ENCODE measurements around the gene LRMDA.

LRMDA gene

GRCh38 chr10:75493464-75493863 is 62.0 kb downstream of the LRMDA start:
- peaks cover 7% of the 10 kb centered on the region for H3K27me3 Mint-ChIP-seq (ENCODE audit: low read depth, poor library complexity)
- H3K4me1 Mint-ChIP-seq: peaks cover 17% of the 10 kb centered on the region
- TF ChIP-seq CTCF (IDR thresholded peaks at IDR 0.05): no peak
- H3K9me3 Mint-ChIP-seq: peaks cover 11% of the 10 kb centered on the region
- no peak overlapping the region for H3K27ac Mint-ChIP-seq
- DNase-seq: no peak
- H3K4me3 Mint-ChIP-seq: no peak overlapping the region
- peaks cover 4% of the 10 kb centered on the region for H3K36me3 Mint-ChIP-seq (ENCODE audit: low read depth)

DNA sequence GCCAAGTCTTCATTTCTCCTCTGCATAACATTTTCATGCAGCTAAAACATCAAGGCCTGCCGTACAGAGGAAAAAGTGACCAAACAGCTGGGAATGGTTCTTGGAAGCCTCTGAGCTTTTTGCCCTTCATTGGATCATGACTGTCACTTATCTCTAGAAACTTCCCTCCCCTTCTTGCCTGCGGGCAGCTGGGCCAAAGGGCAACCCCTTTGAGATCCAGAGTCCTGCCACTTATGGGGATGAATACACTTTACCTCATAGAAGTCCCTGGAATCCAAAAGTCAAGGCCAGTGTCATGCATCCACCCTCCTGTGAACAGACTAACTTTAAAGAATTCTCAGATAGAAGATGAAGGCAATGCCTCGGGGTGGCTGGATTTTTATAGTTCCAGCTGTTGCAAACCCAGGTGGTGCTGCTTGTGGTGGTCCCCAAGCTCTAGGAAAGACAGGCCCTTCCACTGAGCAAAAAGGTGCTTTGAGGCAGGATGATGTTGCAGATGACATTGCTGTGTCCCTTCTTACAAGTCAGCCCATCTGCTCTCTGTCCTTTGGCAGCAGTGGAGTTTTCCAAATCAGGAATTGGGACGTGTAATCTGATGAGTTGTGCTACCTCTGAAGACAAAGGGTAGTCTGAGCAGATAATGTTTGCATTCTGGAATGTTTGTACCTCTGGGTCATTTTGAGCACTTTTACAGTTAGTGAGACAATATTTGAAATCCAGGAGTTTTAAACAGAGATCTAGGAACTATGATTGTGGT is 64.2 kb downstream of the LRMDA start:
- no peak overlapping the region for H3K27ac Mint-ChIP-seq
- H3K36me3 Mint-ChIP-seq (ENCODE audit: low read depth): peaks cover 4% of the 10 kb centered on the region
- no peak overlapping the region for H3K4me3 Mint-ChIP-seq
- H3K9me3 Mint-ChIP-seq: peaks cover 11% of the 10 kb centered on the region
- peaks cover 13% of the 10 kb centered on the region for H3K27me3 Mint-ChIP-seq (ENCODE audit: low read depth, poor library complexity)
- no peak for TF ChIP-seq CTCF (IDR thresholded peaks at IDR 0.05)
- H3K4me1 Mint-ChIP-seq: peaks cover 26% of the 10 kb centered on the region
- no peak for DNase-seq

- Mint-ChIP-seq H3K4me3 (no peak overlapping the region), H3K27ac (no peak overlapping the region), H3K9me3 (peaks cover 11% of the 10 kb centered on the region), H3K36me3 (ENCODE audit: low read depth) (peaks cover 4% of the 10 kb centered on the region), H3K4me1 (peaks cover 26% of the 10 kb centered on the region), H3K27me3 (ENCODE audit: low read depth, poor library complexity) (peaks cover 11% of the 10 kb centered on the region)
- no peak for DNase-seq
- TF ChIP-seq CTCF (IDR thresholded peaks at IDR 0.05): no peak
These were observed 64.8 kb downstream of the LRMDA start for GRCh38 chr10:75496191-75496567.

GRCh38 chr10:75497997-75498883 is 66.8 kb downstream of the LRMDA start:
- Mint-ChIP-seq H3K27me3 (ENCODE audit: low read depth, poor library complexity) (peaks cover 14% of the 10 kb centered on the region), H3K9me3 (peaks cover 11% of the 10 kb centered on the region), H3K4me1 (peaks cover 32% of the 10 kb centered on the region), H3K27ac (no peak overlapping the region), H3K4me3 (no peak overlapping the region), H3K36me3 (ENCODE audit: low read depth) (peaks cover 4% of the 10 kb centered on the region)
- no peak for DNase-seq
- TF ChIP-seq CTCF (IDR thresholded peaks at IDR 0.05): no peak

- H3K4me1 Mint-ChIP-seq: peaks cover 36% of the 10 kb centered on the region
- peaks cover 11% of the 10 kb centered on the region for H3K9me3 Mint-ChIP-seq
- TF ChIP-seq CTCF (IDR thresholded peaks at IDR 0.05): no peak
- H3K36me3 Mint-ChIP-seq (ENCODE audit: low read depth): peaks cover 4% of the 10 kb centered on the region
- no peak for DNase-seq
- H3K27ac Mint-ChIP-seq: no peak overlapping the region
- no peak overlapping the region for H3K4me3 Mint-ChIP-seq
- peaks cover 19% of the 10 kb centered on the region for H3K27me3 Mint-ChIP-seq (ENCODE audit: low read depth, poor library complexity)
These were observed 67.5 kb downstream of the LRMDA start for GRCh38 chr10:75498884-75499350.

Measured in nephron progenitor cell (in vitro differentiated cells).